C4-2B (cell line): ENCODE data around the gene PDE2A.

Source experiments
- CTCF ChIP-seq: fragments of 450-650 bp; conservative IDR thresholded peaks from 2 replicates; pipeline ENCODE4 v1.5.1; 2017; ENCODE audit warnings: mild to moderate bottlenecking
- ZFX ChIP-seq: fragments of 450-650 bp; IDR thresholded peaks from 2 replicates; pipeline ENCODE4 v1.6.1; 2017

DNA sequence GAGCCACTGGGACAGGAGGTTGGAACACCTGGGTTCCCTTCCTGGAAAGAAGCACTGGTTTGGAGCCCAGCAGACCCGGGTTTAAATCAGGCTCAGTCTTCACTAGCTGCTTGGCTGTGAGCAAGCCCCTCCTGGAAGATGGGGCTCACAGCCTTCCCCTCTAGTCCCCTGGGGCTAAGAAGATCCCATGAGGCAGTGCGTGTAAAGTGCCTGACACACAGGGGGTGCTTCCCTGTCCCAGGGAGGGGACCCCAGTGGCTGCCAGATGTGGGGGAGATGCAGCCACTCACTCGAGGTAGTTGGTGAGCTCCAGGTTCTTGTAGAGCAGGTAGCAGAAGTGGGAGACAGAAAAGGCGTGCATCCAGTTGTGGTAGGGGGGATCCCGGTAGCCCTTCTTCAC lies 93.2 kb downstream of the PDE2A start:
- TF ChIP-seq CTCF (no peak), ZFX (no peak)
